ENCODE data around the gene PTPRN2. TPM values are rescaled to one million over a fixed set of nuclear protein-coding genes. Genes with fewer than 3 reads are reported as not detected.
"Not testable (repeated sequence)": the region's sequence is repeated elsewhere in the genome, so short reads cannot be mapped to it uniquely, and the experiment has no call there.

Gene PTPRN2
- total and polyA plus RNA-seq, 5 experiments from 2014 or later: 0.69 to 1.5 (median 0.99) TPM

- Mint-ChIP-seq H3K9me3 (peaks cover 4 to 46% (median 26%) of the 10 kb centered on the region in 9 donors), H3K4me3 (no peak overlapping the region), H3K4me1 (peaks cover 0 to 6% (median 0%) of the 10 kb centered on the region in 4 donors), H3K27ac (no peak overlapping the region), H3K36me3 (peaks cover 7 to 23% (median 8%) of the 10 kb centered on the region in 3 donors), H3K27me3 (peaks cover 2 to 19% (median 12%) of the 10 kb centered on the region in 5 donors)
- no peak for DNase-seq
- POLR2A ChIA-PET: no interaction called here
- ATAC-seq: no peak
Measured at GRCh38 chr7:158034571-158034970, 553.1 kb downstream of the PTPRN2 start.

- POLR2A ChIA-PET, H3K4me1 Mint-ChIP-seq, ATAC-seq, H3K27ac Mint-ChIP-seq, DNase-seq, H3K4me3 Mint-ChIP-seq: not testable (repeated sequence)
- peaks cover 7 to 16% (median 8%) of the 10 kb centered on the region in 3 donors for H3K36me3 Mint-ChIP-seq
- peaks cover 4 to 39% (median 20%) of the 10 kb centered on the region in 9 donors for H3K9me3 Mint-ChIP-seq
- peaks cover 2 to 24% (median 12%) of the 10 kb centered on the region in 5 donors for H3K27me3 Mint-ChIP-seq
Measured at GRCh38 chr7:158033925-158034324, 553.7 kb downstream of the PTPRN2 start.

GRCh38 chr7:158033196-158033595, 554.4 kb downstream of the PTPRN2 start:
- peaks cover 7 to 15% (median 8%) of the 10 kb centered on the region in 3 donors for H3K36me3 Mint-ChIP-seq
- POLR2A ChIA-PET: no interaction called here
- peaks cover 0 to 6% (median 0%) of the 10 kb centered on the region in 4 donors for H3K4me1 Mint-ChIP-seq
- peaks cover 2 to 25% (median 12%) of the 10 kb centered on the region in 5 donors for H3K27me3 Mint-ChIP-seq
- ATAC-seq (no peak), DNase-seq (no peak)
- peaks cover 3 to 35% (median 17%) of the 10 kb centered on the region in 9 donors for H3K9me3 Mint-ChIP-seq
- H3K27ac Mint-ChIP-seq: no peak overlapping the region
- H3K4me3 Mint-ChIP-seq: peak overlapping the region in 1 of 10 donors; percentile 26

DNA sequence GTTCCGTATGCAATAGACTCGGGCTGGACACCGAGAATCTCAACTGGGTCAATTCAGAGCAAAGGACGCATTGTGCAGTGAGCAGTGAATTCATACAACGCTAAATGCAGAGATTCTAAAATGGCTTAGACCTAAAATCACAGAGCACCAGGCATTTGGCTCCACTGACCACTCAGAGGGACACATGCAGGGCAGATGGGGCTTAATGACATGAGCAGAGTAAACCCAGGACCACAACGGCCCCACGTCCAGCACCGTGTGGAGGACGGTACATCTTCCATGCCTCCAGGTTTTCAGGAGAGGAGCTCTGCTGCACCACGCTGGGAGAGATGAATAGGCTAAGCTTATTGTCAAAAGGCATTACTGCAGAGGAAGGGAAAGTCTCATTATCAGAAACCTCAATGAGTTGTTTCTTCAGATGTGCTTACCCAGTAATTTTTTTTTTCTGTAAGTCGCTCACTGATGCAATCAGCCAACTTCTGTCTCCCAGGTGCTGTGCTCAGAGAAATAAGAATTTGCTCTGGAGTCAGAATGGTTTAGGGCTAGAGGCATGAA, 555.0 kb downstream of the PTPRN2 start:
- POLR2A ChIA-PET: no interaction called here
- no peak for DNase-seq
- Mint-ChIP-seq H3K9me3 (peaks cover 0 to 29% (median 12%) of the 10 kb centered on the region in 9 donors), H3K27me3 (peaks cover 2 to 27% (median 12%) of the 10 kb centered on the region in 5 donors), H3K36me3 (peaks cover 7 to 10% (median 8%) of the 10 kb centered on the region in 3 donors), H3K4me3 (peak overlapping the region in 2 of 10 donors; percentile 26 to 33), H3K27ac (no peak overlapping the region), H3K4me1 (peaks cover 0 to 6% (median 0%) of the 10 kb centered on the region in 4 donors)
- no peak for ATAC-seq

DNA sequence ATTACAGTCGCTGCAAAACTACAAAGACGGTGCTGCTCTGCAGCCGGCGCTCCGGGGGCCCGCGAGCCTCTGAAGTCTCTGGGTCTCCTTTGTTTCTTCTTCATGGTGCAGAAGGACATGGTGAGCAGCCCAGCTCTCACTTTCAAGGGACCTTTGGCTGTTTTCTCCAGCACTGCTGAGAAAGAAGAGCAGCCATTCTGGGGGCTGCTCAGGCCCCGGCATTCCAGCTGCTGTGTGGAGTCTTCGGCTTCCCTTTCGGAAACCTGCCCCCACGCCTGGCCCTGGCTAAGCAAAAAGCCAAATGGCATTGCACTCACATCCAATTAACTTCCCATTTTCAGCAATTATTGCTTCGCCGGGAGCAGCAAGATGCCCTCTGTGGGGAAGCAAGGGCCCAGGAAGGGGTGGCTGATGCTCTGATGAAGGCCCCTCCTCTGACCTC, 555.7 kb downstream of the PTPRN2 start:
- POLR2A ChIA-PET: no interaction called here
- H3K4me1 Mint-ChIP-seq: peaks cover 0 to 6% (median 0%) of the 10 kb centered on the region in 4 donors
- H3K27me3 Mint-ChIP-seq: peaks cover 2 to 27% (median 12%) of the 10 kb centered on the region in 5 donors
- H3K27ac Mint-ChIP-seq: peak overlapping the region in 2 of 10 donors; percentile 18 to 53
- ATAC-seq (no peak), DNase-seq (no peak)
- peaks cover 0 to 26% (median 11%) of the 10 kb centered on the region in 9 donors for H3K9me3 Mint-ChIP-seq
- peaks cover 7 to 10% (median 8%) of the 10 kb centered on the region in 3 donors for H3K36me3 Mint-ChIP-seq
- peak overlapping the region in 1 of 10 donors; percentile 33 for H3K4me3 Mint-ChIP-seq

- peaks cover 0 to 26% (median 11%) of the 10 kb centered on the region in 9 donors for H3K9me3 Mint-ChIP-seq
- H3K27ac Mint-ChIP-seq: peak overlapping the region in 1 of 10 donors; percentile 22
- H3K36me3 Mint-ChIP-seq: peaks cover 7 to 10% (median 8%) of the 10 kb centered on the region in 3 donors
- DNase-seq (no peak), ATAC-seq (no peak)
- POLR2A ChIA-PET: no interaction called here
- H3K4me3 Mint-ChIP-seq: no peak overlapping the region
- H3K4me1 Mint-ChIP-seq: peaks cover 0 to 6% (median 0%) of the 10 kb centered on the region in 4 donors
- peaks cover 2 to 24% (median 12%) of the 10 kb centered on the region in 5 donors for H3K27me3 Mint-ChIP-seq
Measured at GRCh38 chr7:158030566-158030965, 557.1 kb downstream of the PTPRN2 start.

DNA sequence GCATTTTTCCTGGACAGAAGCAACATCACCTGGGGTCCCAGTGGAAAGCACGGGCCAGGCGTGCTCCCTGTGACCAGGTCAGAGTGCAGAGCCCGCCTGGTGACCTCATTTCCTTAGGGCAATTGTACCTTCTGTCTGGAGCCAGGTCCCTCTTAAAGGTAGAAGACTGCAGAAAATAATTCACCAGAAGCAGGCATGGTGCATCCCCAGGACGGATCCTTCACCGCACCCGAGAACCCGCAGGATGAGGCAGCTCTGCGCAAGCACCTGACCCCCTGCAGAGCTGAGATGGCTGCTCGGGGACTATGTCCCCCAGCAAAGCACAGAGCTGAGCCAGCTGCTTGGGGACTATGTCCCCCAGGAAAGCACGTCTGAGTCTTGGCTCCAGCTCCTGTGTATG, 557.6 kb downstream of the PTPRN2 start:
- peaks cover 0 to 25% (median 11%) of the 10 kb centered on the region in 9 donors for H3K9me3 Mint-ChIP-seq
- H3K27ac Mint-ChIP-seq: no peak overlapping the region
- H3K4me1 Mint-ChIP-seq: peaks cover 0 to 6% (median 0%) of the 10 kb centered on the region in 4 donors
- peaks cover under 1 to 22% (median 9%) of the 10 kb centered on the region in 5 donors for H3K27me3 Mint-ChIP-seq
- H3K36me3 Mint-ChIP-seq: peaks cover 7 to 10% (median 8%) of the 10 kb centered on the region in 3 donors
- DNase-seq: no peak
- ATAC-seq: no peak
- POLR2A ChIA-PET: no interaction called here
- no peak overlapping the region for H3K4me3 Mint-ChIP-seq

GRCh38 chr7:158029509-158029908, 558.1 kb downstream of the PTPRN2 start:
- ATAC-seq (no peak), DNase-seq (no peak)
- peaks cover 0 to 20% (median 7%) of the 10 kb centered on the region in 5 donors for H3K27me3 Mint-ChIP-seq
- H3K27ac Mint-ChIP-seq: no peak overlapping the region
- H3K36me3 Mint-ChIP-seq: peaks cover 7 to 9% (median 8%) of the 10 kb centered on the region in 3 donors
- no peak overlapping the region for H3K4me3 Mint-ChIP-seq
- peaks cover 0 to 6% (median 0%) of the 10 kb centered on the region in 4 donors for H3K4me1 Mint-ChIP-seq
- peaks cover 0 to 20% (median 11%) of the 10 kb centered on the region in 9 donors for H3K9me3 Mint-ChIP-seq
- POLR2A ChIA-PET: no interaction called here

GRCh38 chr7:158028971-158029370, 558.7 kb downstream of the PTPRN2 start:
- no peak for ATAC-seq
- Mint-ChIP-seq H3K27ac (no peak overlapping the region), H3K36me3 (peaks cover 2 to 5% (median 5%) of the 10 kb centered on the region in 3 donors), H3K9me3 (peaks cover 0 to 15% (median 11%) of the 10 kb centered on the region in 9 donors), H3K4me3 (no peak overlapping the region), H3K4me1 (peaks cover 0 to 6% (median 0%) of the 10 kb centered on the region in 4 donors), H3K27me3 (peaks cover 0 to 20% (median 4%) of the 10 kb centered on the region in 5 donors)
- no peak for DNase-seq
- POLR2A ChIA-PET: no interaction called here

- Mint-ChIP-seq H3K4me3 (no peak overlapping the region), H3K27ac (peak overlapping the region in 1 of 10 donors; percentile 48), H3K9me3 (peaks cover 0 to 11% (median 6%) of the 10 kb centered on the region in 9 donors), H3K4me1 (peaks cover 0 to 6% (median 0%) of the 10 kb centered on the region in 4 donors), H3K36me3 (peaks cover 0 to 5% (median 5%) of the 10 kb centered on the region in 3 donors), H3K27me3 (peaks cover 0 to 20% (median 4%) of the 10 kb centered on the region in 5 donors)
- POLR2A ChIA-PET: no interaction called here
- no peak for DNase-seq
- ATAC-seq: no peak
Measured at GRCh38 chr7:158028290-158028941, 559.2 kb downstream of the PTPRN2 start.

- POLR2A ChIA-PET: no interaction called here
- peak overlapping the region in 1 of 10 donors; percentile 34 for H3K27ac Mint-ChIP-seq
- H3K4me1 Mint-ChIP-seq: peaks cover 0 to 6% (median 0%) of the 10 kb centered on the region in 4 donors
- peaks cover 0 to 1% (median 0%) of the 10 kb centered on the region in 3 donors for H3K36me3 Mint-ChIP-seq
- H3K4me3 Mint-ChIP-seq: no peak overlapping the region
- ATAC-seq (no peak), DNase-seq (no peak)
- H3K9me3 Mint-ChIP-seq: peaks cover 0 to 5% (median 0%) of the 10 kb centered on the region in 9 donors
- H3K27me3 Mint-ChIP-seq: peaks cover 0 to 15% (median 0%) of the 10 kb centered on the region in 5 donors
Measured at GRCh38 chr7:158027646-158028045, 560.0 kb downstream of the PTPRN2 start.

DNA sequence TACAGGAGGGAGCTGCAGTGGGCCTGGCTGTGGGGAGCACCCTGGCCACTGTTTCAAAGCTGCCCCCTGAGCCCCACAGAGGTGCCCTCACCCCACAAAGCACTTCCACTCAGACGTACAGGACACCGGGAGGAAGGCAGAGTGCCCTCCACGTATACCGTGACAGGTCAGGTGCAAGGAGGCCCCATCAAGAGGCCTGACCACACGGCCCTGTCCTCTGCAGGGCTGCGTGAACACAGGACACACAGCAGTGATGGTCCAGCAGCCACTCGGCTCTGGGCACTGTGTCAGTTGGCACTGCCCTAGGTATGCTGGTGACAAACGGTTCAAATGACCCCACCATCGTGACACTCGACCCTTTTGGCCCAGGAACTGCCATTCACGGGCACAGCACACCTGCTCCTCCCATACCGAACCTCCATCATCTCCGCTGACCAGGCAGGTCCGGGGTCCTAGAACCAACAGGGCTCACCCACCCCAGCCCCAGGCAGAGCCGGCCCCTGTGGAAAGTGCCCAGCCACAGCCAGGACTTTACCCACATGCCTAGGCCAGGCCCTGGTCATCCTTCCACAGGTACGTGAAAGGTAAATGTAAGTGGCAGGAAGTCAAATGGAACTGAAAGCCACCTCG, 560.9 kb downstream of the PTPRN2 start:
- Mint-ChIP-seq H3K27ac (peak overlapping the region in 2 of 10 donors; percentile 34 to 57), H3K4me1 (peaks cover 0 to 6% (median 0%) of the 10 kb centered on the region in 4 donors), H3K4me3 (no peak overlapping the region), H3K27me3 (peaks cover 0 to 9% (median 0%) of the 10 kb centered on the region in 5 donors), H3K36me3 (no peaks in the 10 kb centered on the region), H3K9me3 (peaks cover 0 to 2% (median 0%) of the 10 kb centered on the region in 9 donors)
- POLR2A ChIA-PET: no interaction called here
- ATAC-seq (no peak), DNase-seq (no peak)

Data from naive thymus-derived CD8-positive, alpha-beta T cell (primary cell).